A549 (cell line): ENCODE results near the gene KIF14. TPM values are rescaled to one million over a fixed set of nuclear protein-coding genes. Genes with fewer than 3 reads are reported as not detected.

ENCODE experiments used
- ATAC-seq, 2 experiments: fragments of 200-7000 bp in 1 of 2; fragments of >200 bp in 1 of 2; cut with Nextera tagmentation in 1 of 2; cut with Tn5 transposase in 1 of 2; 3 replicates each; pipeline versions ENCODE4 v1.8.0 to v1.9.1; 2018 to 2020; ENCODE audit warnings: mild to moderate bottlenecking in 1 of 2, moderate library complexity in 1 of 2
- CTCF ChIA-PET: fragments of 300-600 bp; sonication (Branson Sonifier 250); formaldehyde crosslinking; extraction: SDS; loops from one replicate; lab custom pipeline; 2021; ENCODE audit warnings: antibody characterized with exemption, inconsistent platforms; lab: Yijun Ruan, JAX
- POLR2A ChIA-PET: fragments of 350-600 bp; formaldehyde crosslinking; extraction: SDS; loops from one replicate; lab custom pipeline; 2021; ENCODE audit warnings: antibody characterized with exemption, inconsistent platforms; lab: Yijun Ruan, JAX
- DNase-seq, 2 experiments: peaks; one replicate each; pipeline versions ENCODE4 v3.0.0 to v3.0.0-alpha.2; 2011 to 2016; ENCODE audit warnings: low read depth in 1 of 2, low spot score in 1 of 2
- FAIRE-seq: peaks from 2 replicates; lab custom pipeline; 2011; peaks lifted over from hg19 to GRCh38; lab: Jason Lieb, UNC
- H3K27ac ChIP-seq, 2 experiments: fragments of >200 bp; sonication (Bioruptor Twin); formaldehyde crosslinking; 3 replicates each; pipeline ENCODE4 v1.5.1; 2016 to 2017
- H3K4me1 ChIP-seq: fragments of >200 bp; sonication (Bioruptor Twin); formaldehyde crosslinking; 3 replicates; pipeline ENCODE4 v1.6.1; 2016
- H3K4me2 ChIP-seq: fragments of >200 bp; sonication (Bioruptor Twin); formaldehyde crosslinking; 3 replicates; pipeline ENCODE4 v1.6.1; 2016
- H3K4me3 ChIP-seq: fragments of >200 bp; sonication (Bioruptor Twin); formaldehyde crosslinking; 3 replicates; pipeline ENCODE4 v1.5.1; 2016
- H3K9me3 ChIP-seq: fragments of >200 bp; sonication (Bioruptor Twin); formaldehyde crosslinking; 3 replicates; pipeline ENCODE4 v1.6.1; 2016
- CEBPB ChIP-seq, 2 experiments: fragments of >200 bp in 1 of 2; sonication (Bioruptor Twin) in 1 of 2; formaldehyde crosslinking in 1 of 2; IDR thresholded peaks; 2 replicates each; pipeline ENCODE4 v1.6.1; 2012 to 2016
- CHD2 ChIP-seq: fragments of 150-350 bp; IDR thresholded peaks from 2 replicates; pipeline ENCODE4 v1.6.1; 2014; ENCODE audit warnings: low read length; ENCODE audit not compliant: partially characterized antibody
- CHD4 ChIP-seq: fragments of 200-600 bp; sonication (generic); IDR thresholded peaks from 2 replicates; pipeline ENCODE4 v1.6.1; 2016; ENCODE audit warnings: antibody characterized with exemption, mild to moderate bottlenecking, borderline replicate concordance
- EHF ChIP-seq: fragments of 250-450 bp; sonication (Bioruptor Pico); IDR thresholded peaks from 2 replicates; pipeline ENCODE4 v1.5.0; 2020; ENCODE audit warnings: mild to moderate bottlenecking
- EP300 ChIP-seq, 2 experiments: fragments of >200 bp; sonication (Bioruptor Twin); formaldehyde crosslinking; IDR thresholded peaks; 2 replicates in 1 of 2; 3 replicates in 1 of 2; pipeline ENCODE4 v1.6.1; 2016 to 2017
- HEYL ChIP-seq: fragments of 250-450 bp; sonication (Bioruptor Pico); IDR thresholded peaks from 2 replicates; pipeline ENCODE4 v1.8.0; 2021; ENCODE audit warnings: mild to moderate bottlenecking, moderate library complexity
- JUN ChIP-seq, 2 experiments: fragments of >200 bp; sonication (Bioruptor Twin); formaldehyde crosslinking; IDR thresholded peaks; 2 replicates in 1 of 2; 3 replicates in 1 of 2; pipeline ENCODE4 v1.6.1; 2016 to 2017
- KDM1A ChIP-seq: fragments of 200-600 bp; sonication (generic); IDR thresholded peaks from 2 replicates; pipeline ENCODE4 v1.6.1; 2016; ENCODE audit warnings: low read depth, mild to moderate bottlenecking
- MAZ ChIP-seq: fragments of 150-350 bp; IDR thresholded peaks from 2 replicates; pipeline ENCODE4 v1.6.1; 2014; ENCODE audit warnings: antibody characterized with exemption, low read depth, low read length, borderline replicate concordance
- MYC ChIP-seq: IDR thresholded peaks from 2 replicates; pipeline ENCODE4 v1.6.1; 2012; ENCODE audit warnings: mild to moderate bottlenecking, inconsistent platforms, low read length, improper control_type of control experiment, borderline replicate concordance
- NPAS2 ChIP-seq: fragments of 250-450 bp; sonication (Bioruptor Pico); IDR thresholded peaks from 2 replicates; pipeline ENCODE4 v1.8.0; 2022; ENCODE audit warnings: mild to moderate bottlenecking, moderate library complexity, borderline replicate concordance
- NR3C1 ChIP-seq: fragments of >200 bp; sonication (Bioruptor Twin); formaldehyde crosslinking; IDR thresholded peaks from 3 replicates; pipeline ENCODE4 v1.6.1; 2017
- PHF8 ChIP-seq: fragments of 200-600 bp; sonication (generic); IDR thresholded peaks from 2 replicates; pipeline ENCODE4 v1.6.1; 2016; ENCODE audit warnings: low read depth, mild to moderate bottlenecking, antibody characterized with exemption, moderate library complexity, borderline replicate concordance
- POLR2AphosphoS2 ChIP-seq: conservative IDR thresholded peaks from 2 replicates; pipeline ENCODE4 v1.6.1; 2012; ENCODE audit warnings: low read length, improper control_type of control experiment, inconsistent platforms
- RAD21 ChIP-seq, 2 experiments: fragments of >200 bp in 1 of 2; sonication (Bioruptor Twin) in 1 of 2; formaldehyde crosslinking in 1 of 2; IDR thresholded peaks in 1 of 2; conservative IDR thresholded peaks in 1 of 2; 2 replicates in 1 of 2; 3 replicates in 1 of 2; pipeline ENCODE4 v1.6.1; 2012 to 2018; ENCODE audit warnings: inconsistent platforms in 1 of 2
- RARB ChIP-seq: fragments of 250-450 bp; sonication (Bioruptor Pico); IDR thresholded peaks from 2 replicates; pipeline ENCODE4 v1.8.0; 2021; ENCODE audit warnings: mild to moderate bottlenecking, moderate library complexity
- RCOR1 ChIP-seq: fragments of 150-350 bp; IDR thresholded peaks from 2 replicates; pipeline ENCODE4 v1.6.1; 2014; ENCODE audit warnings: antibody characterized with exemption, low read length, low read depth
- SMC3 ChIP-seq: fragments of >200 bp; sonication (Bioruptor Twin); formaldehyde crosslinking; IDR thresholded peaks from 3 replicates; pipeline ENCODE4 v1.6.1; 2018; ENCODE audit warnings: inconsistent platforms
- TFCP2L1 ChIP-seq: fragments of 250-450 bp; sonication (Bioruptor Pico); IDR thresholded peaks from 2 replicates; pipeline ENCODE4 v1.5.0; 2021; ENCODE audit warnings: mild to moderate bottlenecking
- TP53 ChIP-seq: fragments of 250-450 bp; sonication (Bioruptor Pico); IDR thresholded peaks from 2 replicates; pipeline ENCODE4 v1.5.0; 2021; ENCODE audit warnings: mild to moderate bottlenecking, moderate library complexity
- ZFP36 ChIP-seq: fragments of 450-650 bp; IDR thresholded peaks from 2 replicates; pipeline ENCODE4 v1.6.1; 2014; ENCODE audit warnings: borderline replicate concordance; ENCODE audit not compliant: partially characterized antibody
- WGBS: methylation state at CpG from one replicate; pipeline ENCODE4 v1.1.6; 2017; ENCODE audit errors: missing lambda C conversion rate; 5-methylcytosine and 5-hydroxymethylcytosine counted together
- polyA plus RNA-seq, 4 experiments: library from polyadenylated mRNA; depleted of rRNA in 3 of 4; stranded (reverse); fragments of >200 nt; fragmentation: RNase III in 1 of 4; extraction: RNeasy Plus Mini Kit Qiagen cat#74134 plus additional on column Dnase treatment in 1 of 4; gene quantifications; 2 replicates in 3 of 4; 3 replicates in 1 of 4; pipeline ENCODE4 v1.2.3, GENCODE V29; 2011 to 2017
- TF ChIP-seq, protein P1 (sequence below): fragments of >200 bp; sonication (Bioruptor Twin); formaldehyde crosslinking; IDR thresholded peaks from 2 replicates; pipeline ENCODE4 v1.6.1; 2016
- TF ChIP-seq, protein P2 (sequence below): fragments of 150-350 bp; IDR thresholded peaks from 2 replicates; pipeline ENCODE4 v1.6.1; 2014; ENCODE audit warnings: low read depth, mild to moderate bottlenecking, low read length
- TF ChIP-seq, protein P3 (sequence below): fragments of 250-450 bp; sonication (Bioruptor Pico); IDR thresholded peaks from 2 replicates; pipeline ENCODE4 v1.5.0; 2020; ENCODE audit warnings: low read depth, mild to moderate bottlenecking, moderate library complexity
- TF ChIP-seq, protein P4 (sequence below): fragments of >200 bp; sonication (Bioruptor Twin); formaldehyde crosslinking; IDR thresholded peaks from 3 replicates; pipeline ENCODE4 v1.6.1; 2016
- TF ChIP-seq, protein P5 (sequence below): IDR thresholded peaks from 2 replicates; pipeline ENCODE4 v1.6.1; 2012

KIF14 gene
- polyA plus RNA-seq, 2 of the 4 experiments (the other 2 are of a cell fraction): 13.0 to 20.4 TPM

DNA sequence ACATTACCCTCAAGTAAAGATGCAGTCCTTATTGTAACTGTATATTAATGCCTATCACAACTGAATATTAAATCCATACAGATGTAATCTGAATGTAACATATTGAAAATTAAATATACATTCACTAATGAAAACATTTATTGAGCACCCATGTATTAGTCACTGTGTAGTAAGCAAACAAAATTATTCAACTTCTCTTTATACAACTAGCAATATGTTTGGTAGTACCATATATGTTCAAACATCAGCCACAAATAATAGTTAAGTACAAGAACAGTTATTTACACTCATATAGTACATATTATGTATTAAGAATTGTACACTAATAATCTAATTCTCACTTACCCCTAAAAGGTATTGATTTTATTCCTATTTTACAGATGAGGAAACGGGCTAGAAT is 17.9 kb downstream of the KIF14 start:
- H3K27ac ChIP-seq: no peak overlapping the region
- H3K4me3 ChIP-seq: no peak overlapping the region
- ChIA-PET CTCF (no interaction called here), POLR2A (no interaction called here)
- TF ChIP-seq, protein P1, sequence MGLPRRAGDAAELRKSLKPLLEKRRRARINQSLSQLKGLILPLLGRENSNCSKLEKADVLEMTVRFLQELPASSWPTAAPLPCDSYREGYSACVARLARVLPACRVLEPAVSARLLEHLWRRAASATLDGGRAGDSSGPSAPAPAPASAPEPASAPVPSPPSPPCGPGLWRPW: no peak
- TF ChIP-seq ZFP36: no peak
- no peak for TF ChIP-seq MYC
- TF ChIP-seq NR3C1: no peak
- no peak for TF ChIP-seq TFCP2L1 (CRISPR knock-in tag)
- no peak for TF ChIP-seq CHD2
- TF ChIP-seq, protein P2, sequence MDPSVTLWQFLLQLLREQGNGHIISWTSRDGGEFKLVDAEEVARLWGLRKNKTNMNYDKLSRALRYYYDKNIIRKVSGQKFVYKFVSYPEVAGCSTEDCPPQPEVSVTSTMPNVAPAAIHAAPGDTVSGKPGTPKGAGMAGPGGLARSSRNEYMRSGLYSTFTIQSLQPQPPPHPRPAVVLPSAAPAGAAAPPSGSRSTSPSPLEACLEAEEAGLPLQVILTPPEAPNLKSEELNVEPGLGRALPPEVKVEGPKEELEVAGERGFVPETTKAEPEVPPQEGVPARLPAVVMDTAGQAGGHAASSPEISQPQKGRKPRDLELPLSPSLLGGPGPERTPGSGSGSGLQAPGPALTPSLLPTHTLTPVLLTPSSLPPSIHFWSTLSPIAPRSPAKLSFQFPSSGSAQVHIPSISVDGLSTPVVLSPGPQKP: no peak
- TF ChIP-seq, protein P3, sequence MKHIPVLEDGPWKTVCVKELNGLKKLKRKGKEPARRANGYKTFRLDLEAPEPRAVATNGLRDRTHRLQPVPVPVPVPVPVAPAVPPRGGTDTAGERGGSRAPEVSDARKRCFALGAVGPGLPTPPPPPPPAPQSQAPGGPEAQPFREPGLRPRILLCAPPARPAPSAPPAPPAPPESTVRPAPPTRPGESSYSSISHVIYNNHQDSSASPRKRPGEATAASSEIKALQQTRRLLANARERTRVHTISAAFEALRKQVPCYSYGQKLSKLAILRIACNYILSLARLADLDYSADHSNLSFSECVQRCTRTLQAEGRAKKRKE (CRISPR knock-in tag): no peak
- TF ChIP-seq NPAS2 (CRISPR knock-in tag): no peak
- no peak for TF ChIP-seq KDM1A
- no peak for TF ChIP-seq JUN (IDR thresholded peaks at IDR 0.05)
- TF ChIP-seq RAD21 (conservative IDR thresholded peaks at IDR 0.05 in 1 of 2, IDR thresholded peaks at IDR 0.05 in 1 of 2): no peak
- no peak for TF ChIP-seq MAZ
- no peak for TF ChIP-seq EP300 (IDR thresholded peaks at IDR 0.05)
- no peak for TF ChIP-seq RARB (CRISPR knock-in tag)
- DNase-seq (no peak), FAIRE-seq (peak; percentile 76), ATAC-seq (no peak)
- no peaks in the 10 kb centered on the region for H3K9me3 ChIP-seq
- no peaks in the 10 kb centered on the region for H3K4me1 ChIP-seq
- whole genome bisulfite sequencing: 88% methylated on average over 1 of the region's 1 CpG
- H3K4me2 ChIP-seq: no peak overlapping the region

DNA sequence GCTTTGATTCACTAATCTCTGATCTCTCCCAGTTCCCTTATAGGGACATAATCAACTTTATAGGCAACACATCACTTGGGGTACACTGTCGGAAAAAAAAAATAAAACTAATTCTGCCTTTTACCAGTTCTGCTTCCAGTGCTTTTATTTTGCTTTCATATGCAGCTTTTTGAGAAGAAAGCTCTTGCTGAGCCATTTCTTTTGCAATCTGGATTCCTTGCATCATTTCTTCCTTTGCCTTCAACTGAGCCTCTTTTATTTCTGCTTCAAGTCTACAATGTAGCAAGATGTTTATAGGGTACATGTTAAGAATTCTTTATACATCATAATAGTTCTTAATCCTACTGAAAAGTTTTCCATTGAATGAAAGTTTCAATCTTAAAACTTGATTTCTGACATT is 30.6 kb downstream of the KIF14 start:
- Histone ChIP-seq H3K4me3 (no peak overlapping the region), H3K4me1 (no peaks in the 10 kb centered on the region), H3K27ac (no peak overlapping the region), H3K4me2 (no peak overlapping the region), H3K9me3 (no peaks in the 10 kb centered on the region)
- no peak for ATAC-seq
- no peak for DNase-seq
- POLR2A ChIA-PET: no interaction called here
- 98% methylated on average over 1 of the region's 1 CpG for WGBS
- FAIRE-seq: no peak
- CTCF ChIA-PET: interaction anchor here (0.6 to 1.1 kb wide), 4 partner anchors 8 to 383 kb away, joined by 3 to 4 read pairs (median 3); no protein-coding TSS in a partner anchor
- no peak for TF ChIP-seq ZFP36
- no peak for TF ChIP-seq RCOR1
- TF ChIP-seq CHD4: no peak
- TF ChIP-seq POLR2AphosphoS2: no peak
- TF ChIP-seq TP53: no peak
- TF ChIP-seq PHF8: no peak
- TF ChIP-seq JUN (IDR thresholded peaks at IDR 0.05): no peak
- TF ChIP-seq RAD21 (conservative IDR thresholded peaks at IDR 0.05 in 1 of 2, IDR thresholded peaks at IDR 0.05 in 1 of 2): no peak
- no peak for TF ChIP-seq HEYL (CRISPR knock-in tag)
- TF ChIP-seq, protein P1: no peak

DNA sequence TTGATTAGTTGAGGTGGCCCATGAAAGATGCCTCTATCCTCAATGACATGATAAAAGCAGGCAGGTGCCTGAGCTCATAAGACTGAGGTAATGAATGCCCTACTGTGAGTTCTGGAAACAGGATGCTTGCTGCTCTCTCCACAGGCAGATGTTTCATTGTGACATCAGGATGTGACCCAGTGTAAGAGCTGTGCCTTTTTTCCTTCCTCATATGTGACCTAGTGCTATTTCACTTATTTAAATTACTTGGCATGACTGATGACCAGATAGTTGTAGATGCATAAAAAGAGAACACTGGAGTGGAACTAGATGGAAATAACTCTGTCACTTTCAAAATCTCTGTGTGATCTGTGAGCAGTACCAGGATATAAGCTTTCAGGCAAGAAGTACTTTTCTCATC is 31.9 kb downstream of the KIF14 start:
- Histone ChIP-seq H3K4me1 (no peaks in the 10 kb centered on the region), H3K9me3 (no peaks in the 10 kb centered on the region), H3K4me2 (no peak overlapping the region), H3K4me3 (no peak overlapping the region), H3K27ac (no peak overlapping the region)
- ChIA-PET CTCF (interaction anchor here (0.6 to 1.2 kb wide), 4 partner anchors 24 to 803 kb away, joined by 3 read pairs; no protein-coding TSS in a partner anchor), POLR2A (no interaction called here)
- ATAC-seq (no peak), FAIRE-seq (no peak), DNase-seq (no peak)
- TF ChIP-seq, protein P4, sequence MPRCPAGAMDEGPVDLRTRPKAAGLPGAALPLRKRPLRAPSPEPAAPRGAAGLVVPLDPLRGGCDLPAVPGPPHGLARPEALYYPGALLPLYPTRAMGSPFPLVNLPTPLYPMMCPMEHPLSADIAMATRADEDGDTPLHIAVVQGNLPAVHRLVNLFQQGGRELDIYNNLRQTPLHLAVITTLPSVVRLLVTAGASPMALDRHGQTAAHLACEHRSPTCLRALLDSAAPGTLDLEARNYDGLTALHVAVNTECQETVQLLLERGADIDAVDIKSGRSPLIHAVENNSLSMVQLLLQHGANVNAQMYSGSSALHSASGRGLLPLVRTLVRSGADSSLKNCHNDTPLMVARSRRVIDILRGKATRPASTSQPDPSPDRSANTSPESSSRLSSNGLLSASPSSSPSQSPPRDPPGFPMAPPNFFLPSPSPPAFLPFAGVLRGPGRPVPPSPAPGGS: no peak
- TF ChIP-seq CEBPB (IDR thresholded peaks at IDR 0.05): no peak
- no peak for TF ChIP-seq EHF (CRISPR knock-in tag)
- TF ChIP-seq SMC3: no peak
- TF ChIP-seq, protein P5, sequence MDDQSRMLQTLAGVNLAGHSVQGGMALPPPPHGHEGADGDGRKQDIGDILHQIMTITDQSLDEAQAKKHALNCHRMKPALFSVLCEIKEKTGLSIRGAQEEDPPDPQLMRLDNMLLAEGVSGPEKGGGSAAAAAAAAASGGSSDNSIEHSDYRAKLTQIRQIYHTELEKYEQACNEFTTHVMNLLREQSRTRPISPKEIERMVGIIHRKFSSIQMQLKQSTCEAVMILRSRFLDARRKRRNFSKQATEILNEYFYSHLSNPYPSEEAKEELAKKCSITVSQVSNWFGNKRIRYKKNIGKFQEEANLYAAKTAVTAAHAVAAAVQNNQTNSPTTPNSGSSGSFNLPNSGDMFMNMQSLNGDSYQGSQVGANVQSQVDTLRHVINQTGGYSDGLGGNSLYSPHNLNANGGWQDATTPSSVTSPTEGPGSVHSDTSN: no peak
